Right atrium auricular region (tissue), 2 donors: ENCODE measurements around the gene ACTN2. TPM values are rescaled to one million over a fixed set of nuclear protein-coding genes. Genes with fewer than 3 reads are reported as not detected.

Source experiments
- DNase-seq: peaks from one replicate; pipeline ENCODE4 v3.0.0-alpha.2; 2019; ENCODE audit warnings: low spot score
- H3K27ac ChIP-seq, 2 donors: fragments of 200-600 bp; sonication (generic); 1 replicate in 1 of 2; 2 replicates in 1 of 2; pipeline ENCODE4 v1.5.1; 2016 to 2019
- H3K27me3 ChIP-seq, 2 donors: fragments of 200-600 bp; sonication (generic); one replicate each; pipeline versions ENCODE4 v1.5.1 to v1.6.0; 2017 to 2019
- H3K36me3 ChIP-seq: fragments of 200-600 bp; sonication (generic); one replicate; pipeline ENCODE4 v1.5.1; 2016
- H3K4me1 ChIP-seq, 2 donors: fragments of 200-600 bp; sonication (generic); one replicate each; pipeline versions ENCODE4 v1.5.1 to v1.6.0; 2017 to 2019
- H3K4me3 ChIP-seq, 2 donors: fragments of 200-600 bp; sonication (generic); 1 replicate in 1 of 2; 2 replicates in 1 of 2; pipeline ENCODE4 v1.5.1; 2017 to 2019; ENCODE audit warnings: mild to moderate bottlenecking in 1 of 2, moderate library complexity in 1 of 2
- H3K9me3 ChIP-seq, 2 donors: fragments of 200-600 bp; sonication (generic); one replicate each; pipeline ENCODE4 v1.5.1; 2019
- total RNA-seq, 2 donors: library from RNA; depleted of rRNA; stranded (reverse); fragments of >200 nt; gene quantifications; one replicate each; pipeline ENCODE4 v1.1.0, GENCODE V29; 2016
- TF ChIP-seq, protein P1 (sequence below), 2 donors: fragments of 200-600 bp; sonication (generic); IDR thresholded peaks; one replicate each; pipeline ENCODE4 v1.5.1; 2019; ENCODE audit warnings: antibody characterized with exemption in 2 of 2

The ACTN2 gene
- total RNA-seq, 2 donors from 2014 or later: 595 to 1,486 TPM

DNA sequence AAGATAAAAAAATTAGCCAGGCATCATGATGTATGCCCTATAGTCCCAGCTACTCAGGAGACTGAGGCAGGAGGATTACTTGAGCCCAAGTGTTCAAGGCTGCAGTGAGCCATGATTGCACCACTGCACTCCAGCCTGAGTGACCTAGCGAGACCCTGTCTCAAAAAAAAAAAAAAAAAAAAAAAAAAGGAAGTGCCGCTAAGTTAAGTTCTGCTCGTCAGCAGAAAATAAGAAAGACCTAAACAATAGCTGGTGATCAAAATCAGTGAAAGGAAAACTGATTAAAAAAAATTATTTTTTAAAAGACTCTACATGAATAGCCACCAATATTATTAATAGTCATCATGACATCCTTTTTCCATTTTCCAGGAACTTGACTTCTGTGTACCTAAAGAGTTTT is 64.6 kb downstream of the ACTN2 start:
- Histone ChIP-seq H3K27ac (peak overlapping the region; percentile 4 to 48), H3K4me1 (peaks cover 0 to 21% of the 10 kb centered on the region in 2 donors), H3K36me3 (peaks cover 82% of the 10 kb centered on the region), H3K4me3 (no peak overlapping the region), H3K27me3 (no peaks in the 10 kb centered on the region), H3K9me3 (no peaks in the 10 kb centered on the region)
- TF ChIP-seq, protein P1, sequence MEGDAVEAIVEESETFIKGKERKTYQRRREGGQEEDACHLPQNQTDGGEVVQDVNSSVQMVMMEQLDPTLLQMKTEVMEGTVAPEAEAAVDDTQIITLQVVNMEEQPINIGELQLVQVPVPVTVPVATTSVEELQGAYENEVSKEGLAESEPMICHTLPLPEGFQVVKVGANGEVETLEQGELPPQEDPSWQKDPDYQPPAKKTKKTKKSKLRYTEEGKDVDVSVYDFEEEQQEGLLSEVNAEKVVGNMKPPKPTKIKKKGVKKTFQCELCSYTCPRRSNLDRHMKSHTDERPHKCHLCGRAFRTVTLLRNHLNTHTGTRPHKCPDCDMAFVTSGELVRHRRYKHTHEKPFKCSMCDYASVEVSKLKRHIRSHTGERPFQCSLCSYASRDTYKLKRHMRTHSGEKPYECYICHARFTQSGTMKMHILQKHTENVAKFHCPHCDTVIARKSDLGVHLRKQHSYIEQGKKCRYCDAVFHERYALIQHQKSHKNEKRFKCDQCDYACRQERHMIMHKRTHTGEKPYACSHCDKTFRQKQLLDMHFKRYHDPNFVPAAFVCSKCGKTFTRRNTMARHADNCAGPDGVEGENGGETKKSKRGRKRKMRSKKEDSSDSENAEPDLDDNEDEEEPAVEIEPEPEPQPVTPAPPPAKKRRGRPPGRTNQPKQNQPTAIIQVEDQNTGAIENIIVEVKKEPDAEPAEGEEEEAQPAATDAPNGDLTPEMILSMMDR (IDR thresholded peaks at IDR 0.05): no peak
- DNase-seq: no peak

- Histone ChIP-seq H3K27me3 (no peaks in the 10 kb centered on the region), H3K27ac (peak overlapping the region; percentile 4 to 9), H3K4me3 (no peak overlapping the region), H3K36me3 (peaks cover 82% of the 10 kb centered on the region), H3K9me3 (no peaks in the 10 kb centered on the region), H3K4me1 (peaks cover 0 to 21% of the 10 kb centered on the region in 2 donors)
- TF ChIP-seq, protein P1 (IDR thresholded peaks at IDR 0.05): no peak
- DNase-seq: no peak
Measured at GRCh38 chr1:236751385-236751784, 65.1 kb downstream of the ACTN2 start.

DNA sequence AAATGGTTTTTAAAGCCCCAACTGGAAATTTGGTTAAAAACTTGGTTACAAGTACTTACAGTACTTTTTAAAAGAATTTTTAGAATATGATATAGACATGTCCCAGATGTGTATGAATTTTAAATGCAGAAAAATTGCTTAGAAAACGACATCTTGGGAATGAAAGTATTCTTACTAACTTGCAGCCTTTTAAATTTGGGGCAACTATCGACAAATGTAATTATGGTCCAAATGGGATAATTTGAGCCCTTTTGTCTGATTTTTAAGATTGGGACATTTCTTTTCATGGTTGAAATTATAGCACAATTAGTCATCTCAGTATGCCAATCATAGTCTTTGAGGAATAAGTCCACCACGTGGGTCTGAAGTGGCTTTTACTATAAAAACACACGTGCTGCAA is 65.6 kb downstream of the ACTN2 start:
- Histone ChIP-seq H3K9me3 (no peaks in the 10 kb centered on the region), H3K27me3 (no peaks in the 10 kb centered on the region), H3K4me1 (peaks cover 0 to 21% of the 10 kb centered on the region in 2 donors), H3K36me3 (peaks cover 82% of the 10 kb centered on the region), H3K4me3 (no peak overlapping the region), H3K27ac (peak overlapping the region in 1 of 2 donors; percentile 9)
- TF ChIP-seq, protein P1 (IDR thresholded peaks at IDR 0.05): no peak
- no peak for DNase-seq

- no peak for DNase-seq
- Histone ChIP-seq H3K4me1 (peaks cover 0 to 16% of the 10 kb centered on the region in 2 donors), H3K27me3 (no peaks in the 10 kb centered on the region), H3K4me3 (no peak overlapping the region), H3K27ac (peak overlapping the region; percentile 47 to 69), H3K36me3 (peaks cover 82% of the 10 kb centered on the region), H3K9me3 (no peaks in the 10 kb centered on the region)
- TF ChIP-seq, protein P1 (IDR thresholded peaks at IDR 0.05): peak in 1 of 2 donors; percentile 34
Measured at GRCh38 chr1:236753516-236753915, 67.2 kb downstream of the ACTN2 start.

DNA sequence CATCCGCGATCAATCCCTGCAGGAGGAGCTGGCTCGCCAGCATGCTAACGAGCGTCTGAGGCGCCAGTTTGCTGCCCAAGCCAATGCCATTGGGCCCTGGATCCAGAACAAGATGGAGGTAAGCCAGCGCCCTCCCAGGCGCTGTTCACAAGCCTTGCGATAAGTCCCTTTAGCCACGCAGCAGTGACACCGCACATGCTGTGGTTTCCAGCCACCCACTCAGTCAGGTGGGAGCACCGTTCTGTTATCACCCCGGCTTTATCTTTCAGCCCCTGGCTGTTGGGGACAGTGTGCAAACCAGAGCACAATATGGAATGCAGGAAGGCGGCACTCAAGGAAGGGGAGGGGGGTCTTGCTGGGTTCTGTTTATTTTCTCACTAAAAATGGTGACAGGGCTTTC is 67.7 kb downstream of the ACTN2 start:
- no peak for DNase-seq
- TF ChIP-seq, protein P1 (IDR thresholded peaks at IDR 0.05): no peak

More for the DNA sequence above, 67.7 kb downstream of the ACTN2 start:
- H3K9me3 ChIP-seq: no peaks in the 10 kb centered on the region
- no peaks in the 10 kb centered on the region for H3K27me3 ChIP-seq
- peak overlapping the region; percentile 47 to 69 for H3K27ac ChIP-seq
- no peak overlapping the region for H3K4me3 ChIP-seq
- peaks cover 82% of the 10 kb centered on the region for H3K36me3 ChIP-seq
- peaks cover 0 to 16% of the 10 kb centered on the region in 2 donors for H3K4me1 ChIP-seq
